ENCODE data around the gene LYPD8.

DNA sequence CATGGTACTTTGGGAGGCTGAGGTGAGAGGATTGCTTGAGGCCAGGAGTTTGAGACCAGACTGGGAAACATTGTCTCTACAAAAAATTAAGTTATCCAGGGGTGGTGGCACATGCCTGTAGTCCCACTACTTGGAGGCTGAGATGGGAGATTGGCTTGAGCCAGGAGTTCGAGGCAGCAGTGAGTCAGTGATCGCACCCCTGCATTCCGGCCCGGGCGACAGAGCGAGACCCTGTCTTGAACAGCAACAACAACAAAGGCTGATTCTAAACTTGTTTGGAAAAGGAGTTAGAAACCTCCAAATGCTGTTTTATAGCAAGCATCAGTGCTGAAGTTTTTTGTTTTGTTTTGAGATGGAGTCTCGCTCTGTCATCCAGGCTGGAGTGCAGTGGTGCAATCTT, 14.7 kb downstream of the LYPD8 start:
- TF ChIP-seq, protein P1, sequence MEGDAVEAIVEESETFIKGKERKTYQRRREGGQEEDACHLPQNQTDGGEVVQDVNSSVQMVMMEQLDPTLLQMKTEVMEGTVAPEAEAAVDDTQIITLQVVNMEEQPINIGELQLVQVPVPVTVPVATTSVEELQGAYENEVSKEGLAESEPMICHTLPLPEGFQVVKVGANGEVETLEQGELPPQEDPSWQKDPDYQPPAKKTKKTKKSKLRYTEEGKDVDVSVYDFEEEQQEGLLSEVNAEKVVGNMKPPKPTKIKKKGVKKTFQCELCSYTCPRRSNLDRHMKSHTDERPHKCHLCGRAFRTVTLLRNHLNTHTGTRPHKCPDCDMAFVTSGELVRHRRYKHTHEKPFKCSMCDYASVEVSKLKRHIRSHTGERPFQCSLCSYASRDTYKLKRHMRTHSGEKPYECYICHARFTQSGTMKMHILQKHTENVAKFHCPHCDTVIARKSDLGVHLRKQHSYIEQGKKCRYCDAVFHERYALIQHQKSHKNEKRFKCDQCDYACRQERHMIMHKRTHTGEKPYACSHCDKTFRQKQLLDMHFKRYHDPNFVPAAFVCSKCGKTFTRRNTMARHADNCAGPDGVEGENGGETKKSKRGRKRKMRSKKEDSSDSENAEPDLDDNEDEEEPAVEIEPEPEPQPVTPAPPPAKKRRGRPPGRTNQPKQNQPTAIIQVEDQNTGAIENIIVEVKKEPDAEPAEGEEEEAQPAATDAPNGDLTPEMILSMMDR (conservative IDR thresholded peaks at IDR 0.05; ENCODE audit: low read depth, low read length) = no peak
- TF ChIP-seq EZH2phosphoT487 (IDR thresholded peaks at IDR 0.05; ENCODE audit: borderline replicate concordance, low read length) = no peak

All from PC-3 (cell line).